ENCODE measurements around the gene HP. TPM values are rescaled to one million over a fixed set of nuclear protein-coding genes. Genes with fewer than 3 reads are reported as not detected.
"Not testable (repeated sequence)": the region's sequence is repeated elsewhere in the genome, so short reads cannot be mapped to it uniquely, and the experiment has no call there.

Gene HP
- total RNA-seq: not detected in 2 replicates

- H3K4me3 ChIP-seq (ENCODE audit: low read depth, low read length); DNase-seq (ENCODE audit: low read depth): not testable (repeated sequence)
Observed at GRCh38 chr16:72054254-72054847, at the start of gene HP. Gene HP (plus strand): TSS chr16:72054505. CDS start chr16:72054653, 148 bp downstream.

GRCh38 chr16:72008065-72008423 is 46.3 kb upstream of the HP start:
- not testable (repeated sequence) for DNase-seq (ENCODE audit: low read depth)
- H3K4me3 ChIP-seq (ENCODE audit: low read depth, low read length): peak overlapping the region; percentile 72

- no peak for TF ChIP-seq CTCF (conservative IDR thresholded peaks at IDR 0.05; ENCODE audit: low read depth, low read length)
Observed at GRCh38 chr16:72008424-72009216, 45.7 kb upstream of the HP start, which contains the start of gene DHODH. Gene DHODH (plus strand): TSS chr16:72008744. CDS start chr16:72008765, 21 bp downstream.

GRCh38 chr16:72009779-72010178 is 44.5 kb upstream of the HP start:
- TF ChIP-seq CTCF (conservative IDR thresholded peaks at IDR 0.05; ENCODE audit: low read depth, low read length): no peak
- no peak for DNase-seq (ENCODE audit: low read depth)
- H3K4me3 ChIP-seq (ENCODE audit: low read depth, low read length): no peak overlapping the region

More at GRCh38 chr16:72008424-72009216, 45.7 kb upstream of the HP start, which contains the start of gene DHODH:
- peak within 1 kb of the TSS; percentile 72 for H3K4me3 ChIP-seq (ENCODE audit: low read depth, low read length)
- peak; percentile 69 for DNase-seq (ENCODE audit: low read depth)

GRCh38 chr16:72012607-72013006 is 41.7 kb upstream of the HP start:
- no peak overlapping the region for H3K4me3 ChIP-seq (ENCODE audit: low read depth, low read length)
- TF ChIP-seq CTCF (conservative IDR thresholded peaks at IDR 0.05; ENCODE audit: low read depth, low read length): no peak
- no peak for DNase-seq (ENCODE audit: low read depth)

- DNase-seq (ENCODE audit: low read depth): peak; percentile 76
Observed at GRCh38 chr16:72013389-72013788, 40.9 kb upstream of the HP start.

GRCh38 chr16:72013888-72014581 is 40.3 kb upstream of the HP start:
- no peak for DNase-seq (ENCODE audit: low read depth)
- H3K4me3 ChIP-seq (ENCODE audit: low read depth, low read length): no peak overlapping the region
- no peak for TF ChIP-seq CTCF (conservative IDR thresholded peaks at IDR 0.05; ENCODE audit: low read depth, low read length)

More at GRCh38 chr16:72013389-72013788, 40.9 kb upstream of the HP start:
- TF ChIP-seq CTCF (conservative IDR thresholded peaks at IDR 0.05; ENCODE audit: low read depth, low read length): no peak
- H3K4me3 ChIP-seq (ENCODE audit: low read depth, low read length): no peak overlapping the region
